ENCODE results near the gene SULT1C2. TPM values are rescaled to one million over a fixed set of nuclear protein-coding genes. Genes with fewer than 3 reads are reported as not detected.

Gene SULT1C2
- total and polyA plus RNA-seq, 2 donors (not counting 1 experiment from before 2014, with no cell fraction given), result not detected

DNA sequence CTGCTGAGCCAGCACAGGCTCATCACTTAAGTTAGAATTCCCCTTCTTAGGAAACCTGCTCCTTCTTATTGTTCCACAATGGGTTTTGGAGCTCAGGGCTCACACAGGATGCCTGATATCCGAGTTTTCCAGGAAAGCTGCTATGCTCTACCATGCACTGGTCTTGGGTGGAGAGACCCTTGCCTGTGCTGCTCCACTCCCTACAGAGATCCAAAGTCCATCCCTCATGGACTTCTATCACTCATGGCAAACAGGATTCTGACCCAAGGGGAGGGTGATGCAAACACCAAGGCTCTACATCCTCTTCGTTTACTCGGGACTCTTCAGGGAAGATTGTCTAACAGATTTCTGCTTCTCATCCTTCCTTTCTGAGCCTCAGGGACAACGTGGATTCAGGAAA, 5.2 kb downstream of the SULT1C2 start:
- no peaks in the 10 kb centered on the region for H3K4me1 ChIP-seq (ENCODE audit: control insufficient read depth in 2 of 2, insufficient read depth in 2 of 2, low read length in 2 of 2)
- no peak for TF ChIP-seq EZH2 (IDR thresholded peaks at IDR 0.05; ENCODE audit: borderline replicate concordance, insufficient read depth, low read depth, low read length, poor library complexity, severe bottlenecking)
- TF ChIP-seq, protein P1, sequence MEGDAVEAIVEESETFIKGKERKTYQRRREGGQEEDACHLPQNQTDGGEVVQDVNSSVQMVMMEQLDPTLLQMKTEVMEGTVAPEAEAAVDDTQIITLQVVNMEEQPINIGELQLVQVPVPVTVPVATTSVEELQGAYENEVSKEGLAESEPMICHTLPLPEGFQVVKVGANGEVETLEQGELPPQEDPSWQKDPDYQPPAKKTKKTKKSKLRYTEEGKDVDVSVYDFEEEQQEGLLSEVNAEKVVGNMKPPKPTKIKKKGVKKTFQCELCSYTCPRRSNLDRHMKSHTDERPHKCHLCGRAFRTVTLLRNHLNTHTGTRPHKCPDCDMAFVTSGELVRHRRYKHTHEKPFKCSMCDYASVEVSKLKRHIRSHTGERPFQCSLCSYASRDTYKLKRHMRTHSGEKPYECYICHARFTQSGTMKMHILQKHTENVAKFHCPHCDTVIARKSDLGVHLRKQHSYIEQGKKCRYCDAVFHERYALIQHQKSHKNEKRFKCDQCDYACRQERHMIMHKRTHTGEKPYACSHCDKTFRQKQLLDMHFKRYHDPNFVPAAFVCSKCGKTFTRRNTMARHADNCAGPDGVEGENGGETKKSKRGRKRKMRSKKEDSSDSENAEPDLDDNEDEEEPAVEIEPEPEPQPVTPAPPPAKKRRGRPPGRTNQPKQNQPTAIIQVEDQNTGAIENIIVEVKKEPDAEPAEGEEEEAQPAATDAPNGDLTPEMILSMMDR (IDR thresholded peaks at IDR 0.05), result no peak
- no peaks in the 10 kb centered on the region for H3K36me3 ChIP-seq (replicated peaks in 1 of 2; ENCODE audit: control extremely low read depth in 1 of 2, control insufficient read depth in 1 of 2, extremely low read depth in 1 of 2, insufficient read depth in 2 of 2, low read length in 1 of 2)
- peaks cover 3% of the 10 kb centered on the region for H3K27me3 Mint-ChIP-seq
- peaks cover 3% of the 10 kb centered on the region for H3K9me3 Mint-ChIP-seq (ENCODE audit: insufficient read depth)
- 60% methylated on average over 1 of the region's 4 CpGs for WGBS (ENCODE audit: insufficient coverage)
- no peaks in the 10 kb centered on the region for H3K4me1 Mint-ChIP-seq
- H3K79me2 ChIP-seq (ENCODE audit: control insufficient read depth, insufficient read depth, low read length), result no peaks in the 10 kb centered on the region
- no peaks in the 10 kb centered on the region for H3K9me3 ChIP-seq (ENCODE audit: control extremely low read depth in 1 of 3, control insufficient read depth in 2 of 3, insufficient read depth in 1 of 3, low read length in 2 of 3)
- peaks cover 0 to under 1% (median 0%) of the 10 kb centered on the region in 4 experiments for H3K27me3 ChIP-seq (replicated peaks in 1 of 4; ENCODE audit: control extremely low read depth in 1 of 4, control insufficient read depth in 3 of 4, insufficient read depth in 4 of 4, low read length in 3 of 4)
- intact Hi-C loops (cut with micrococcal nuclease), result no loop called here
- no peak overlapping the region for H3K4me3 ChIP-seq (ENCODE audit: control extremely low read depth in 1 of 5, extremely low read depth in 1 of 5, insufficient read depth in 1 of 5, low read depth in 2 of 5, low read length in 4 of 5)
- H2AFZ ChIP-seq (ENCODE audit: insufficient read depth, low read depth, low read length, poor library complexity, severe bottlenecking), result no peak overlapping the region
- H3K27ac ChIP-seq (ENCODE audit: low read length in 2 of 2), result no peak overlapping the region
- no peak overlapping the region for H3K4me3 Mint-ChIP-seq
- ATAC-seq (ENCODE audit: low read depth) (no peak), DNase-seq (no peak)
- CTCF ChIA-PET, result no interaction called here
- H3K4me2 ChIP-seq (replicated peaks; ENCODE audit: low read depth, low read length, poor library complexity, severe bottlenecking), result no peak overlapping the region
- no peaks in the 10 kb centered on the region for H4K20me1 ChIP-seq (ENCODE audit: control insufficient read depth, insufficient read depth, low read length, poor library complexity, severe bottlenecking)
- H3K9ac ChIP-seq (ENCODE audit: low read length), result no peak overlapping the region
- no peak overlapping the region for H3K27ac Mint-ChIP-seq
- POLR2A ChIA-PET, result no interaction called here

DNA sequence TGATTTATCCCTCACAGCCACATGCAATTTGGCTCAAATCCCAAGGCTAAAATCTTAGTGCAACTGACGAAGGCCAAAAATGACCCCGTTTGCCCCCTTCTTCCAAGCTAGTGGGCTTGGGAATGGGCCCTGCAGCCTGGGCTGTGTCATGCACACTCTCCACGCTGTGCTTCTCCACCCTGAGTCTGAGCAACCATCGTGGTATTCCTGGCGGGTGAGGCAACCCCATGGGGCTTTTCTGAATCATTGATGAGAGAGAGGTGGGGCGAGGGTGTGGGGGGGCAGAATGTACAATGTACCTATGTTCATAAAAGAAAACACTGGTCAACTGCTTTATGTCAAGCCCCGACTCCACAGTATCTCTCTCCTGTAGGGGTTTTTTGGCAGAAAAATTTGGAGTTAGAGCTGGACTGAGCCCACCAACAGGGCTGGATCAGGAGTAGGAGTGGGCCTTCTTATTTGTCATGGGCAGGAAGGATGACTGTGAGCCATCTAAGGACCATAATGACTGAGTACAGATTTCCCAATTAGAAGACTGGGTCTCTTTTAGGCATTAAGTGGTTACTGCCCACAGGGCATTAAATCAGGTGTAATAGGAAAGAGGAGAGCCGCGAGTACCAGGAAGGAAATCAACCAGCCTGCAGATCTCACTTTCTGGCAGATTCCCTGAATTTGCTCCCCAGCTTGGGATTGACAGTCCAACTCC, 8.9 kb downstream of the SULT1C2 start:
- no peak overlapping the region for H3K4me3 ChIP-seq (ENCODE audit: control extremely low read depth in 1 of 5, extremely low read depth in 1 of 5, insufficient read depth in 1 of 5, low read depth in 2 of 5, low read length in 4 of 5)
- Mint-ChIP-seq H3K4me1 (no peaks in the 10 kb centered on the region), H3K27ac (no peak overlapping the region), H3K9me3 (ENCODE audit: insufficient read depth) (no peaks in the 10 kb centered on the region), H3K27me3 (peaks cover 5% of the 10 kb centered on the region), H3K4me3 (no peak overlapping the region)
- intact Hi-C loops (cut with micrococcal nuclease), result no loop called here
- ATAC-seq (ENCODE audit: low read depth) (no peak), DNase-seq (no peak)
- no peaks in the 10 kb centered on the region for H3K79me2 ChIP-seq (ENCODE audit: control insufficient read depth, insufficient read depth, low read length)
- no peaks in the 10 kb centered on the region for H3K9me3 ChIP-seq (ENCODE audit: control extremely low read depth in 1 of 3, control insufficient read depth in 2 of 3, insufficient read depth in 1 of 3, low read length in 2 of 3)
- TF ChIP-seq EZH2 (IDR thresholded peaks at IDR 0.05; ENCODE audit: borderline replicate concordance, insufficient read depth, low read depth, low read length, poor library complexity, severe bottlenecking), result no peak
- TF ChIP-seq, protein P1 (IDR thresholded peaks at IDR 0.05), result no peak
- H3K4me1 ChIP-seq (ENCODE audit: control insufficient read depth in 2 of 2, insufficient read depth in 2 of 2, low read length in 2 of 2), result no peaks in the 10 kb centered on the region
- H3K27me3 ChIP-seq (replicated peaks in 1 of 4; ENCODE audit: control extremely low read depth in 1 of 4, control insufficient read depth in 3 of 4, insufficient read depth in 4 of 4, low read length in 3 of 4), result peaks cover 0 to 6% (median 0%) of the 10 kb centered on the region in 4 experiments
- POLR2A ChIA-PET, result no interaction called here
- H3K36me3 ChIP-seq (replicated peaks in 1 of 2; ENCODE audit: control extremely low read depth in 1 of 2, control insufficient read depth in 1 of 2, extremely low read depth in 1 of 2, insufficient read depth in 2 of 2, low read length in 1 of 2), result no peaks in the 10 kb centered on the region
- WGBS (ENCODE audit: insufficient coverage), result 87% methylated on average over 5 of the region's 9 CpGs
- no peak overlapping the region for H3K9ac ChIP-seq (ENCODE audit: low read length)
- no peaks in the 10 kb centered on the region for H4K20me1 ChIP-seq (ENCODE audit: control insufficient read depth, insufficient read depth, low read length, poor library complexity, severe bottlenecking)
- H3K27ac ChIP-seq (ENCODE audit: low read length in 2 of 2), result no peak overlapping the region
- H3K4me2 ChIP-seq (replicated peaks; ENCODE audit: low read depth, low read length, poor library complexity, severe bottlenecking), result no peak overlapping the region
- H2AFZ ChIP-seq (ENCODE audit: insufficient read depth, low read depth, low read length, poor library complexity, severe bottlenecking), result no peak overlapping the region
- CTCF ChIA-PET, result no interaction called here
